ENCODE results near the gene TTC23.

Gene TTC23

DNA sequence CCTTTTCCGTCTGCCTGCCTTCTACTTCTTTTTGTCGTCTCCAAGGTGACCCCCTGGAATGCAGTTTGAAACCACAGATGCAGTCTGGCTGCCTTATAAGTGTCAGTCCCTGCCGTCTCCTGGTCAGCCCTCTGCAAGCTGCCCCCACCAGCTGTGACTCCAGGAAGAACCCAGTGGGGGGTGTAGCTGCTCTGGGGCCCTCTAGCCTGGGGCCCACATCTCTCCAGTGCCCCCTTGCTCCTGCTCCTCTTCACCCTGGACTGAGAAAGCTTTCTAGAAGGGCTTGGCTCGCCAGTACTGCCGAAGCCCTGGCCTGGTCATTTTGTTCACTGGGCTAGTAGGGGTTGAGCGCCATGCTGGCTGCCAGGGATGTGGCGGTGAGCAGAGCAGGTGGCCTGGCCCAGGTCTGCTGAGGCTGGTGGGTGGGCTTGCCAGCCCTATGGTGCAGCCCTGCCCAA, 123.2 kb downstream of the TTC23 start:
- TF ChIP-seq, protein P1, sequence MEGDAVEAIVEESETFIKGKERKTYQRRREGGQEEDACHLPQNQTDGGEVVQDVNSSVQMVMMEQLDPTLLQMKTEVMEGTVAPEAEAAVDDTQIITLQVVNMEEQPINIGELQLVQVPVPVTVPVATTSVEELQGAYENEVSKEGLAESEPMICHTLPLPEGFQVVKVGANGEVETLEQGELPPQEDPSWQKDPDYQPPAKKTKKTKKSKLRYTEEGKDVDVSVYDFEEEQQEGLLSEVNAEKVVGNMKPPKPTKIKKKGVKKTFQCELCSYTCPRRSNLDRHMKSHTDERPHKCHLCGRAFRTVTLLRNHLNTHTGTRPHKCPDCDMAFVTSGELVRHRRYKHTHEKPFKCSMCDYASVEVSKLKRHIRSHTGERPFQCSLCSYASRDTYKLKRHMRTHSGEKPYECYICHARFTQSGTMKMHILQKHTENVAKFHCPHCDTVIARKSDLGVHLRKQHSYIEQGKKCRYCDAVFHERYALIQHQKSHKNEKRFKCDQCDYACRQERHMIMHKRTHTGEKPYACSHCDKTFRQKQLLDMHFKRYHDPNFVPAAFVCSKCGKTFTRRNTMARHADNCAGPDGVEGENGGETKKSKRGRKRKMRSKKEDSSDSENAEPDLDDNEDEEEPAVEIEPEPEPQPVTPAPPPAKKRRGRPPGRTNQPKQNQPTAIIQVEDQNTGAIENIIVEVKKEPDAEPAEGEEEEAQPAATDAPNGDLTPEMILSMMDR (IDR thresholded peaks at IDR 0.05), result no peak

DNA sequence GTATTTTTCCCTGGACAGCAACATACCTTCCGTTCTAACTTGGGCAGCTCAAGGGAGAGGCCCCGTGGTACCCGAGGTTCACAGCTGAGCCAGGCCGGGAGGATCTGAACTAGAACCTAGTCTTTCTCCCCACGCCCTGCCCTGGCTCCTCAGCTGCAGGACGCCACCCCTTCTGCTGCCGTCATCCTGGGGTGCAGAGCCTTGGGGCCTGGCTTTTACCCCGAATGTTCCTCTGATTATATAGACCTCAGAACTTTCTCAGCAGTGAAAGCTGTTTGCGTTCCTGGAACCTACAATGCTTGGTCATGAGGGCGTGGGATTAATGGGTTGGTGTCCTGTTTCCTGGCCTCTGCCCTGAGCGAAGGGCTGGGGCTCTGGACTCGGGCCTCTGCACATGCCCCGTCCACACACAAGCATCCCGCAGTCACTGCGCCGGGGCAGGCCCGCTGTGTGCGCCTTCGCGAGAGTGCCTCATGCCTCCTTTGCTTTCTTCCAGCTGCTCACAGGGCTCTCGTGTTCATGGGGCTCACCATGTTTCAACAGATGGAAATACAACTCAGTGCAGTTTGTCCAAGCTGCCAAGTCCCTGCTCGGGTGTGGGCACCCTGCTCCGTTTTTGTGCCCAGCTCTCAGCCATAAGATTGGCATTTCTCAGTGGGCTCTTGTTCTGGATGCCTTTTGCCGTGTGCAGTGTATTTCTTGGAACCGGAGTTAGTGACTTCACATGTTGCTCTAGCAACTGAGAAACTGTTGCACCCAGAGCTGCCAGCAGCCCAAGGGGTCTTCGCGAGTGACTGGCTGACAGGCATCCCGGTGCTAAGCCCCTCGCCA, 124.1 kb downstream of the TTC23 start:
- TF ChIP-seq, protein P1 (IDR thresholded peaks at IDR 0.05), result no peak

DNA sequence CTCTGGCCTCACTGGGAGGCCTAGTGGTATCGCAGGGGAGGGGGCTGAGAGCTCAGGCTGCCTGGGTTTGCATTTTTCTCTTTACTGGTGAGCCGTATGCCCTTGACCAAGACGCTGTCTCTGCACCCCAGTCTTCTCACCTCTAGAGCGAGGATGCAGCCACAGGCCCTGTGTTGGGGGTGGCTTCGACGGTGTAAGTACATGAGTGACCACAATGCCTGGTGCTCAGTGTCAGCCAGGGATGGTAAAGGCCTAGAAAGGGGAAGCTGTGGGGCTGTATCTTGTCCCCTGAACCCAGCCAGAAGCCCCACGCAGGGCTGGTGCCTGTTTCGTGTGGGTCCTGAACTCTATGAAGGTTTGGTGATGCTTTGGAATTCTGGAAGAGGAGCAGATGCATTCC, 124.7 kb downstream of the TTC23 start:
- TF ChIP-seq, protein P1 (IDR thresholded peaks at IDR 0.05), result no peak

DNA sequence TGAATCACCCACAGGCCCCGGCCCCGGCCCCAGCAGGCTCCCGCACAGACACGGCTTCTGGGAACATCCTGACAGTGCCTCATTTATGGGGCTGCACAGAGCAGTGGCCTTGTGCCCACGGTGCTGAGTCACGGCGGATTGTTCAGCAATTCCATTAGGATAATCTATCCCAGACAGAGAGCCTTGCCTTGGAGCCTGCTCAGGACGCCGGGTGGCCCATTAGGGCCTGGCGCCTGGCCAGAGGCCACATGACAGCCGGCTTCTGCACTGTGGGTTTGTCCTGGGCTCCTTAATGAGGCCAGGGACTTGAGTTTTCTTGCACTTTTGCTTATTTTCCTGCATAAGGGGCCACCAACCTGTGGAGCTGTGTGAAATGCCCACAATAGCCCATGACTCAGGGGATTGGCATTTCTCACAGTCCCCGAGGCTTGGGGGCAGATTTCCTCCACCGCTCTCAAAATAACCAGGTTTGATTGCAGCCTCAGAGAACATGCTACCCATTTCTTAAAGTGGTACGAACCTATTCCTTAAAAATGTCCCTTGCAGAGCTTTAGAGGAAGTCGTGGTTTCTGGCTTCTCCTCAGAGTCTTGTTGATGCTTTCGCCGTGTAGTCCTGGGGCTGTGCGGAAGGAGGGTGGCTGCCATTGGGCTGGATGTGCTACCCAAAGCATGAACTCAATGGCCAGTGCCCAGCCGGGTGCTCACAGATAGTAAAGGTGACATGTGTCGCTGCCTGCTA, 125.5 kb downstream of the TTC23 start:
- TF ChIP-seq, protein P1 (IDR thresholded peaks at IDR 0.05), result no peak

DNA sequence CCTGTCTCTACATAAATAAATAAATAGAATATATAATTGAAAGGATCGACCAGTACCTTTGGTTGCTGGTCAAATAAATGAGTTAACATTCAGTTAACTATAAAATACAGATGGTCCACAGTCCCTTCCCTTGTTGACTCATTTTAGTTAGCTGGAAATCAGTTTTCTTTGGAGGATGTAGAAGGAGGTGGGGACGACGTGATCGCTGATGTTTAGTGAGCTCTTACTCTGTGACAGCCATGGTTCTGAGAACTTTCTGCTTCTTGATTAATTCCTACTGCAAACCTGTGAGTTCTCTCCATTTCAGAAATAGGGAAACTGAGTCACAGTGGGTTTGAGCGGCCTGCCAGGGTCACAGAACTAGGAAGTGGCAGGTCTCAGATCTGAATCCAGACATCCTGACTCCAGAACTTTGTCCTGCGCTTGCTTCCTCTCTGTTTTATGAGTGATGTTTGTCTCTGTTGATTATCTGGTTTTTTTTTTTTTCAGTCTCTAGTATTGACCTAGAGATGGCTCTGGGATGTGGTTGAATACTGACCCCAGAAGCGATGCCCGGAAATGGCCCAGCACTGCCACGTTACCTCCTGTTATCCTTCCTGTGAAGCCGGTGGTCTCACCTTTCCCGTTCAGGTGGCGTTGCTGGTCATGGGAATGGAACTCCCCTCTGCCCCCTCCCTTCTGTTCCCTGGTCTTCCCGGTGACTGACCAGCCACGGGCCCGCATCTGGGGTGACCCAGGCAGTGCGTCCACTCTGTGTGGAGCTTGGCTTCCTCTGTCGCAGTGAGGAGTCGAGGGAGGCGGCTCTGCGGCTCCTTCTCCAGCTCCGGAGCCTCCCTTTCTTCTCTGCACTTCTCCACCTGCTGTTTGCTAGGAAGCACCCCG, 126.3 kb downstream of the TTC23 start:
- TF ChIP-seq, protein P1 (IDR thresholded peaks at IDR 0.05), result no peak

DNA sequence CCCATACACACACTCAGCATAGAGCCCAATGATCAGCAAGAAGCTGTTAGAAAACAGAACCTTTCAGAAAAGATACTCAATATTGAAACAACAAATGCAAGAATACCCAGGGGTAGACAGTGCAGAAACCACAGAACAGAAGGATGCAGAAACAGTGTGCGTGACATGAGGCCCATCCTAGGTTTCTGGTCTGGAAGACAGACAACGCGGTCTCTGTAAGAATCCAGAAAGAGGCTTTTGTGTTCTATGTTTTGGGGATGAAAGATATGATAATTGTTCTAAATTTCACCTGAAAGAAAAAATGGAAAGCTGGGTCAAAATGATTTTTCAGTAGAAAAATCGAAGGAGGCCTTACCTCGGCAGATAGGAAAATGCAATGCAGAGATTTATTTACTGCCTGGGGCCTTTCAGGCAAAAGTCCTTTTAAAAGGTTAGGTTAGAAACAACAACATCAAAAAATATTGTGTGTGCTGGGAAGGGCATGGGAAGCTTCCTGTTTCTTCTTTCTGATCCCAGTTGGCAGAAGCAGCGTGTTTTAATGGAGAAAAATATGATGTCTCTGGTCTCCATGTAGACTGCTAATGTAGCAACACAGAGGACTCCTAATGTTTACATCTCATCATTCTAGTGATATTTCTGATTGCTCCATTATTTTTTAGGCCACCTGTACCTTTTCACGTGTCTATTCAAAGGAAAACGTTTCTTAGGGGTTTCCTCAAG, 127.5 kb downstream of the TTC23 start:
- TF ChIP-seq, protein P1 (IDR thresholded peaks at IDR 0.05), result no peak
